Choroid plexus epithelial cell (primary cell): ENCODE data around the gene ZNF57.
"Not testable (repeated sequence)": the region's sequence is repeated elsewhere in the genome, so short reads cannot be mapped to it uniquely, and the experiment has no call there.

ENCODE experiments used
- DNase-seq: peaks from one replicate; pipeline ENCODE4 v3.0.0-alpha.2; 2010; ENCODE audit warnings: low read depth
- H3K4me3 ChIP-seq: 2 replicates; pipeline ENCODE4 v1.5.1; 2011; ENCODE audit warnings: low read depth, mild to moderate bottlenecking, control low read depth, low read length, moderate library complexity
- CTCF ChIP-seq: conservative IDR thresholded peaks from 2 replicates; pipeline ENCODE4 v1.5.1; 2011; ENCODE audit warnings: low read depth, mild to moderate bottlenecking, control low read depth, inconsistent platforms, low read length, moderate library complexity

The ZNF57 gene

GRCh38 chr19:2960120-2960519 is 59.4 kb downstream of the ZNF57 start:
- TF ChIP-seq CTCF, result no peak
- no peak for DNase-seq
- H3K4me3 ChIP-seq, result no peak overlapping the region

DNA sequence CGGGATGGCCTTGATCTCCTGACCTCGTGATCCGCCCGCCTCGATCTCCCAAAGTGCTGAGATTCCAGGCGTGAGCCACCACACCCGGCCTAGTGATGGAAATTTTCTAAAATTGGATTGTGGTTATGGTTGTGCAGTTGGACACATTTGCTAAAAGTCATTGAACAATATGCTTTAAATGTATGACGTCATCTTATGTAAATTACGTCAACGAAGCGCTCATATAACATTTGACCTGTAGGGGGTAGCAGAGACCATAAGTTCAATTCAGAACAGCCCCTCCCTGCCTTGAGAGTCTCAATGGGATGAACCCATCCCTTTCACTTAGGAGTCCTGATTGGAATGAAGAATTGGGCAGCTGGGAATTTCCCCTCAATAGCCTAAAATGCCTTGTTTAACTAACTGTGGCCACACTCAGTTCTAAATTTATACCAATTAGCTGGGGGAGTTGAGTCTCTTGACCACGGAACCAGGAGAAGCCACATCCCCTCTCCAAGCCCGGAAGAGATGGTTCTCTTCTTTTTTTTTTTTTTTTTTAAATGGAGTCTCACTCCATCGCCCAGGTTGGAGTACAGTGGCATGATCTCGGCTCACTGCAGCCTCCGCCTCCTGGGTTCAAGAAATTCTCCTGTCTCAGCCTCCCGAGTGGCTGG is 61.4 kb downstream of the ZNF57 start:
- peak overlapping the region; percentile 4 for H3K4me3 ChIP-seq
- peak; percentile 71 for TF ChIP-seq CTCF
- peak; percentile 92 for DNase-seq

- DNase-seq, result no peak
- TF ChIP-seq CTCF, result no peak
- no peak overlapping the region for H3K4me3 ChIP-seq
These were observed 62.4 kb downstream of the ZNF57 start for GRCh38 chr19:2963122-2963521.

DNA sequence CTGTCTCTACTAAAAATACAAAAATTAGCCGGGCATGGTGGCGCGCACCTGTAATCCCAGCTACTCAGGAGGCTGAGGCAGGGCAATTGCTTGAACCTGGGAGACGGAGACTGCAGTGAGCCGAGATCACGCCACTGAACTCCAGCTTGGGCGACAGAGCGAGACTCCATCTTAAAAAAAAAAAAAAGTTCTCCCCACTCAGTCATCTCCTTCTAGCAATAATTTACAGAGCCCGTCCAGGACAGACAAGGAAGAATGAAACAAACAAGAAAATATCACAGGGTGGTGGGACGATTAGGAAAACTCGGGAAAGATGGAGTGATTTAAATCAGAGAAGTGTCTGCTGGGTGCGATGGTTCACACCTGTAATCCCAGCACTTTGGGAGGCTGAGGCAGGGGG is 62.9 kb downstream of the ZNF57 start:
- H3K4me3 ChIP-seq, DNase-seq: not testable (repeated sequence)

GRCh38 chr19:2964874-2965273 is 64.1 kb downstream of the ZNF57 start:
- DNase-seq, result no peak

DNA sequence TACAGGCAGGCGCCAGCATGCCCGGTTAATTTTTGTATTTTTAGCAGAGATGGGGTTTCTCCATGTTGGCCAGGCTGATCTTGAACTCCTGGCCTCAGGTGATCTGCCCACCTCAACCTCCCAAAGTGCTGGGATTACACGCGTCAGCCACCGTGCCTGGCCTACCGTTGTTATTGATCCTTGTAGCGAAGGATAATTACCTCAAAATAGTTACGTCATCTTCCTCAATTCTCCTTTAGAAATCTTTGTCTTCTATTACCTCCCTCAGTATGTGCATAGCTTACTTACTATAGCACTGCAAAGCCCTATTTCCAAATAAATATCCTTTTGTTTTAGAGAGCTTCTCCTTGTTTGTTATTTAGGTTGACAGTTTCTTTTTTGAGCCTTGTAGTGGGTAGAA is 67.2 kb downstream of the ZNF57 start:
- no peak for DNase-seq
- H3K4me3 ChIP-seq, result no peak overlapping the region
- TF ChIP-seq CTCF, result no peak

More at GRCh38 chr19:2964874-2965273, 64.1 kb downstream of the ZNF57 start:
- TF ChIP-seq CTCF, result no peak
- H3K4me3 ChIP-seq, result no peak overlapping the region
